HG02938 (cell line): Measurements from ENCODE around the gene USP46.

Experiments used
- ATAC-seq: cut with Tn5 transposase; IDR thresholded peaks from one replicate; pipeline ENCODE4 v1.9.1; 2021; ENCODE audit warnings: mild to moderate bottlenecking, moderate library complexity; ENCODE audit not compliant: unreplicated experiment

Gene USP46

GRCh38 chr4:52657618-52658501, 1.2 kb downstream of the USP46 start:
- no peak for ATAC-seq

GRCh38 chr4:52657292-52657617, 1.8 kb downstream of the USP46 start:
- ATAC-seq: no peak

DNA sequence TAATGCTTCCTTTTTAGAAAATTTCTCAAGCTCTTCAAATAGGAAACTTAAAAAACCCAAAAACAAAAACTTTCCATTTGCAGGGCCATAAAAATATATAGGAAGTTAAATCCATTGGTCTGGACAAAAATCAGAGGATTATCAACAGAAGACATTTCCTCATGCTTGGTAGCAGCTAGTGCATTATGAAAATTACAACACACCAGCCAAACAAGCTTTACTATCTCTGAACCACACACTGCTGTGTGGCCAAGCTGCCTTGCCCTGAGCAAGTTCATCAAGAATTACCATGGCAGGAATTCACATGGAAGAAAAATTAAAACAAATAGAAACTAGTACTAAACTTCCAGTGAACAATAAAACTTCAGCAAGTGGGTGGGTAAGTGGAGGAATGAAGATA, 3.6 kb downstream of the USP46 start:
- ATAC-seq: no peak

DNA sequence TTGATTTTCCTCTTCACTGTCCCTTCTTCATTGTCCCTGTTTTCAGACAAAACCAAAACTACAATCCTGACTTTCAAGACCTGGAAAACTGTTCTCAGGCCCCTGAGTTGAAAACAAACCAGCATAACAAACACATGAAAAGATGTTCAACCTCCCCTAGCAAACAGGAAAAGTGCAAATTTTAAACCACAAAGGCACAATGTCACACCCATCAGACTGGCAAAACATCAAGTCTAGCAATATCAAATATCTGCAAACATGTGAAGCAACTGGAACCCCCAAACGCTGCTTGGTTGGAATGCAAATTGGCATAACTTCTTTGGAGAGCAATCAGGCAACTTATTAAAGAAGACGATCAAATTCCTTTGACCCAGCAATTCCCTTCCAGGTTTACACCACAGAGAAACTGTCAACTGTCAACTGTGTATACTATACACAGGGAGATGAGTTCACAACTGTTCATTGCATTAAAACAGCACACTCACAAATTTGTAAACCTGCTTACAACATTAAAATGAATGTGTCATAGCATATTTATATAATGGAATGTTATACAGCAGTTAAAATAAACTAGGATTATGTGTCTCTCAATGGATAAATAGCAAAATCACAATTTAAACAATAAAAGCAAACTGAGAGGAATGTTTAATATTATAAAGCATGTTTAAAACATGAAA, 7.0 kb downstream of the USP46 start:
- no peak for ATAC-seq

- no peak for ATAC-seq
Measured at GRCh38 chr4:52648836-52649235, 10.3 kb downstream of the USP46 start.

- ATAC-seq: no peak
Measured at GRCh38 chr4:52646741-52647140, 12.4 kb downstream of the USP46 start.

DNA sequence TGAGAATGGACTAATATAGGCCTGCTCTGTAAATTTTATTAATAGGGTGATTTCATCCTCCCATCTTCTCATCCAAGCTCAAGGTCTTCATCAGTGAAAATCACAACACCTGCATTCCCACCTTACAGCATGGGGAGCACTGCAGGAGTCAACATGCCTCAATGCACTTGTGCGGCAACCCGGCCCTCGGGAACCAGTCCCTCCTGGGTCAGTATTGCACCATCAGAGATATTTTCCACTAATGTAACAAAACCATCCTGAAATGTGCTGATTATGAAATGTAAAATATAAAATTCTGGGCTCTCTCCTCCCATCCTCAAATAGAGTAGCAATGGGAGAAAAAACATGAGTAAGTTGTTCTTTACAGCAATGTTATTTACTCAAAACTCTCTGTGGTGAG, 13.0 kb downstream of the USP46 start:
- ATAC-seq: no peak

- no peak for ATAC-seq
Measured at GRCh38 chr4:52645300-52645699, 13.8 kb downstream of the USP46 start.

GRCh38 chr4:52643785-52644244, 15.3 kb downstream of the USP46 start:
- no peak for ATAC-seq

GRCh38 chr4:52643190-52643589, 15.9 kb downstream of the USP46 start:
- ATAC-seq: no peak

DNA sequence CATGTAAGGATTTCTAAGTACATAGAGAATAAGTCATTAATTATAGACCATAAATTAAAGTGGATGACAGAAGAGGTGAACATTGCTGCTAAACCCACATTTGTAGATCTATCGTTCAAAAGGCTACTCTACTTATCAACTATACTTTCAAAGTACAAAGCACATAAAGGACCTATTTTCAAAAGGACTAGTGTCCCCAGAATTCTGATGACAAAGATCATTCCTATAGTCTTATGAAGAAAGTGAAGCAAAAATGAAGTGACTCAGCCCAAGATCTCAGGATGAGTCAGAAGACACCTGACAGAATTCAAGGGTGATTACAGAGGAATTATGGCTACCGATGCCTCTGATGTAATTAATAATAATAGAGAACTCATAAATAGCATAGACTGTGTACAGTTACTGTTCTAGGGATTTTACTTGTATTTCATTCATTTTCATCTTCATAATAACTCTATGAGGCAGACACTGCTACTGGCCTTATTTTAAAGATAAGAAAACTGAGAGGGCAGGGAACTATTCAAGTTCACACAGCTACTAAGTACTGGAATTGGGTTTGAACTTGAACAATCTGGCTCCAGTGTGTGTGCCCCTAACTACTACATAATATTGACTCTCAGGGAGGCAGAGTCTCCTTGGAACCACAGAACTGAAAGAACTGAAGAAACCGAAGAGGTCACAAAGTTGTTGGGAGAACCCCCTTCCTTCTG, 17.1 kb downstream of the USP46 start:
- peak; percentile 75 for ATAC-seq

DNA sequence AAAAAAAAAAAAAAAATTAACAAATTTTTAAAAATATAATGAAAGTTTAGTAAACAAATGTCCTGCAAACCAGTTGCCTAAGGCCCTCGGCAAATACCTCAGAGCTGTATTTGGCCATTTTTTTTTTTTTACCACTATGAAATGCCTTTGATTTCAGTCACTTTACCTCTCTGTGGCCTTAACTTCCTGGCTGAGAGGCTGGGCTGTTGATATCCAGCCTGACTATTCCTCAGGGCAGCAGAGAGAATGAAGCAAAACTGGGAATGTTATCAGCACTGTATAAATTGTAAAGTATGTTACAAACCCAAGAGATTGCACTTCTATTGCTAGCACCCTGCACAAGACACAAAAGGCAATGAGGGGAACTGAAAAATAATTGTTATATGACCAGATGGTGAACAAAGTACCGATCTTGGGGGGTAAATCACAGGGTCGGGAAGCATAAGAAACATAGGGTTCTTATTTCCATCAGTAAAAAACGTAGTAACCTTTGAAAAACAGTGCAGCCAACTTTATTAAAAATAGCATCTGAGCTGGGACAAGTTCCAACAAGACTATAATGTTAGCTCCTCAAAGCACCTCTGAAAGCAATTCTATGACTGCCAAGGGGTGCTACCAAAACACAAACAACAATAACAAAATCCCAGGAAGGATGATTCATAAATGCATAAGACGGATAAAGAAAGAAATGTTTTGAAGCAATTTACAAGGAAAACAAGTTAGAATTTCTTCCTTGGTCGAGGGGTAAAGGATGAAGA, 18.1 kb downstream of the USP46 start:
- no peak for ATAC-seq

DNA sequence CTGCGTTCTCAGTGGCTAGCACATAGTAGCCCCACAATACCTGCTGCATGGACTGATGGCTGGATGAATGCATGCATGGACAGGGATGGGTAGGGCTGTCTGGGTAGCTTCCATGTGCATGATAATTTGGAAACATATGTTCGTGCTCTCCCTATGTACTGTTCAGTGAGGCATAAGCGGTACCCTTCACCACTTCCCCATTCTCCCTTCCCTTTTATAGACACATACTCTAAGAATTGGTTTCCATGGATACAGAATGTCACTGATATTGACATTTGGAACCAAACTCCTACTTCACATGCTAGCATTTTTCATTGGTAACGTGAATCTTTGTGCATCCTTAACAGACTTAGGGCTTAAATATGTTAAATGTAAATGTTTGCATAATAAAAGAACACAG, 20.4 kb downstream of the USP46 start:
- ATAC-seq: peak; percentile 50

DNA sequence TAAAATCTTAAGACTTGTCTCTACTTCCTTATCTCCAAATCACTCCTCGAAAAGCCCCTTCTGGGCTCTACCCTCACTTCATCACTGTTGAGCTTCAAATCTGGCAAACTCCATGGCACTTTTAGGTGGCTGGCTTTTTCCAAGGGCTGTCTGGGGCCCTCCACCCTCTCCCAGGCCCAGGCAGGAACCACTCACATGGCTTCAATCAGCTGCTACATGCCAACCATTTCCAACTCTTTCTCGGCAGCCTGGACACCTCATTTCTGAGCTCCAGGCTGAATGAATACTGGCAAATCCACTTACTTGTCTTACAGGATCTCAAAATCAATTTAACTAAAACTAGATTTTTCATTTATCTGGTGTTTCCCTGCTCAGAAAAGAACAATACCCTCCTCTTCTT, 22.0 kb downstream of the USP46 start:
- ATAC-seq: no peak

DNA sequence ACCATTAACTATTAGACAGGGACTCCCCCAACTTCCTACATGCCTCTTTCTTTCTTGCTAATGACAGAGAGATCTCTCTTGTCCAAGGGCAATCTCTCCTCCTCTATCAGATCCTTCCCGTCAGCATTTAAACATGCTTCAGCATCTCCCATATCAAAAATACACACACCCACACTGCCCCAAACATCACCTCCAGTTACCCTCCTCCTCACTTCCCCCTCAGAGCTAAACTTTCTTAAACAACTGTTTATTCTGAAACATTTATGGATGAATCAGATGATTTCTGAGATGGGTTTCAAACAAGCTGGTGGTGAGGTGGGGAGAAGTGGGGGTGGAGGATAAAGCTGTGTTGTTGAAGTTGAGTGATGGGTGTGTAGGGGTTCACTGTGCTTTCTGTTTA, 23.5 kb downstream of the USP46 start:
- no peak for ATAC-seq

- no peak for ATAC-seq
Measured at GRCh38 chr4:52635130-52635529, 24.0 kb downstream of the USP46 start.

- ATAC-seq: no peak
Measured at GRCh38 chr4:52633846-52634245, 25.3 kb downstream of the USP46 start.

- no peak for ATAC-seq
Measured at GRCh38 chr4:52628974-52629373, 30.1 kb downstream of the USP46 start.

DNA sequence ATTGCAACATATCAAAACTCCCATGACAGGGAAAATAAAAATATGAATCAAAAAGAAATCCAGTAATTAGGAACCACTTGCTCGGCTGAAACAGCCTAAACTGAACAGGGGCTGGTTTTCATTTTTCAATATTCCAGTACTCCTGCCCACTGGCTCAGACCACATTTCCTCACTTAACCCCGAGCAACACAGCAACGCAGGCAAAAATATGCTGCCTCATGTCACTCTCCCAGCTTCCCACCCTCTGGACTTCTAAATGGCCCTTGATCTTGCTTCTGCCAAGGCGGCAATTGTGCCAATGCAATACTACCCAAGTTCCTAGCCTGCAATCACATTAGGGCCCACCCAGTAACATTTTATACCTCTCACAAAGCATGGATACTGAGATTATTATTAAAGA, 30.6 kb downstream of the USP46 start:
- no peak for ATAC-seq

DNA sequence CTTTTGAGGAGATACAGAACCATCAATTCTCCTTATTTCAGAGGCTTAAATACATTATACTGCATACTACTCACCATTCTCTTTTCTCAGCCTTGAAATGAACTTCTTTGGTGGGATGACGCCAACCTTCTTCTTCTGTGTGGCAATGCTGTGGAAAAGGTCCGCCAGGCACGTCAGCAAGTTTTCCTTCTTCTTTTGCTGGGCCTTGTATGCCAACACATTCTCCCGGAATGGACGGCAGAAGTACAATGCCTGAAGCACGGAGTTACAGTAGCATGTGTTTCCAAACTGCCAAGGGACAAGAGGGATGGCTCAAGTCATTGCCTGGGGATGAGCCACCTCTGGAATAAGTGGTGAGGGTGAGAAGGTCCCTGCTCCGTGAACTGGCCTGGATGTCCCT, 31.2 kb downstream of the USP46 start:
- no peak for ATAC-seq

- ATAC-seq: no peak
Measured at GRCh38 chr4:52625216-52625615, 33.9 kb downstream of the USP46 start.
